ENCODE data around the gene ERC1.
A peak's percentile ranks its signal among the peaks of the same experiment; 100 is the strongest.
"Not testable (repeated sequence)": the region's sequence is repeated elsewhere in the genome, so short reads cannot be mapped to it uniquely, and the experiment has no call there.

Gene ERC1

GRCh38 chr12:1300460-1300859, 309.4 kb downstream of the ERC1 start:
- no peak for DNase-seq

- DNase-seq: no peak
Measured at GRCh38 chr12:1302201-1302870, 311.3 kb downstream of the ERC1 start.

- no peak for DNase-seq
Measured at GRCh38 chr12:1305063-1305434, 314.0 kb downstream of the ERC1 start.

GRCh38 chr12:1305791-1306500, 314.9 kb downstream of the ERC1 start:
- DNase-seq: no peak

- DNase-seq: no peak
Measured at GRCh38 chr12:1306817-1307216, 315.8 kb downstream of the ERC1 start.

- no peak for DNase-seq
Measured at GRCh38 chr12:1307796-1308195, 316.8 kb downstream of the ERC1 start.

GRCh38 chr12:1309613-1310012, 318.6 kb downstream of the ERC1 start:
- DNase-seq: no peak

- DNase-seq: no peak
Measured at GRCh38 chr12:1310653-1311052, 319.6 kb downstream of the ERC1 start.

GRCh38 chr12:1311145-1311544, 320.1 kb downstream of the ERC1 start:
- no peak for DNase-seq

GRCh38 chr12:1313906-1314305, 322.9 kb downstream of the ERC1 start:
- DNase-seq: no peak

- no peak for DNase-seq
Measured at GRCh38 chr12:1314523-1314922, 323.5 kb downstream of the ERC1 start.

- not testable (repeated sequence) for DNase-seq
Measured at GRCh38 chr12:1316991-1317390, 326.0 kb downstream of the ERC1 start.

- DNase-seq: peak; percentile 37
Measured at GRCh38 chr12:1318327-1319031, 327.5 kb downstream of the ERC1 start.

- DNase-seq: no peak
Measured at GRCh38 chr12:1319212-1319611, 328.2 kb downstream of the ERC1 start.

- DNase-seq: no peak
Measured at GRCh38 chr12:1320021-1320420, 329.0 kb downstream of the ERC1 start.

- DNase-seq: no peak
Measured at GRCh38 chr12:1322821-1323220, 331.8 kb downstream of the ERC1 start.

- no peak for DNase-seq
Measured at GRCh38 chr12:1324099-1324498, 333.1 kb downstream of the ERC1 start.

- no peak for DNase-seq
Measured at GRCh38 chr12:1324910-1325309, 333.9 kb downstream of the ERC1 start.

- no peak for DNase-seq
Measured at GRCh38 chr12:1325666-1326065, 334.6 kb downstream of the ERC1 start.

- DNase-seq: no peak
Measured at GRCh38 chr12:1326258-1326657, 335.2 kb downstream of the ERC1 start.

- DNase-seq: no peak
Measured at GRCh38 chr12:1328391-1328790, 337.4 kb downstream of the ERC1 start.

- no peak for DNase-seq
Measured at GRCh38 chr12:1329784-1330476, 338.9 kb downstream of the ERC1 start.

GRCh38 chr12:1330477-1330827, 339.4 kb downstream of the ERC1 start:
- no peak for DNase-seq

- no peak for DNase-seq
Measured at GRCh38 chr12:1332327-1332726, 341.3 kb downstream of the ERC1 start.

All from NCI-H2029 treated with DMSO at 0.1 percent for 48 hours (cell line).